GM21390 (cell line): ENCODE results near the gene RPTOR.

ENCODE experiments used
- ATAC-seq: cut with Tn5 transposase; IDR thresholded peaks from one replicate; pipeline ENCODE4 v1.9.1; 2021; ENCODE audit not compliant: unreplicated experiment

Gene RPTOR

GRCh38 chr17:80709090-80709695 is 164.6 kb downstream of the RPTOR start:
- no peak for ATAC-seq

- no peak for ATAC-seq
These were observed 166.2 kb downstream of the RPTOR start for GRCh38 chr17:80710714-80711302.

- ATAC-seq: no peak
These were observed 167.5 kb downstream of the RPTOR start for GRCh38 chr17:80712089-80712488.

GRCh38 chr17:80712606-80713005 is 168.0 kb downstream of the RPTOR start:
- no peak for ATAC-seq

GRCh38 chr17:80716986-80717719 is 172.5 kb downstream of the RPTOR start:
- ATAC-seq: no peak

GRCh38 chr17:80717720-80718083 is 173.1 kb downstream of the RPTOR start:
- no peak for ATAC-seq

- ATAC-seq: no peak
These were observed 173.8 kb downstream of the RPTOR start for GRCh38 chr17:80718428-80718827.

GRCh38 chr17:80719449-80719848 is 174.8 kb downstream of the RPTOR start:
- no peak for ATAC-seq

- no peak for ATAC-seq
These were observed 176.3 kb downstream of the RPTOR start for GRCh38 chr17:80720610-80721577.

GRCh38 chr17:80722661-80723060 is 178.0 kb downstream of the RPTOR start:
- ATAC-seq: no peak

GRCh38 chr17:80724775-80725266 is 180.2 kb downstream of the RPTOR start:
- ATAC-seq: no peak

- ATAC-seq: no peak
These were observed 180.9 kb downstream of the RPTOR start for GRCh38 chr17:80725517-80725916.

- no peak for ATAC-seq
These were observed 182.1 kb downstream of the RPTOR start for GRCh38 chr17:80726558-80727408.

- ATAC-seq: no peak
These were observed 182.7 kb downstream of the RPTOR start for GRCh38 chr17:80727409-80727755.

- no peak for ATAC-seq
These were observed 184.4 kb downstream of the RPTOR start for GRCh38 chr17:80729016-80729415.

GRCh38 chr17:80729761-80730160 is 185.1 kb downstream of the RPTOR start:
- no peak for ATAC-seq

GRCh38 chr17:80730739-80731138 is 186.1 kb downstream of the RPTOR start:
- no peak for ATAC-seq

- no peak for ATAC-seq
These were observed 186.7 kb downstream of the RPTOR start for GRCh38 chr17:80731323-80731722.

- ATAC-seq: no peak
These were observed 187.6 kb downstream of the RPTOR start for GRCh38 chr17:80732268-80732667.
